ENCODE data around the gene ZNF800. TPM values are rescaled to one million over a fixed set of nuclear protein-coding genes. Genes with fewer than 3 reads are reported as not detected.
"Not testable (repeated sequence)": the region's sequence is repeated elsewhere in the genome, so short reads cannot be mapped to it uniquely, and the experiment has no call there.

ZNF800 gene, protein sequence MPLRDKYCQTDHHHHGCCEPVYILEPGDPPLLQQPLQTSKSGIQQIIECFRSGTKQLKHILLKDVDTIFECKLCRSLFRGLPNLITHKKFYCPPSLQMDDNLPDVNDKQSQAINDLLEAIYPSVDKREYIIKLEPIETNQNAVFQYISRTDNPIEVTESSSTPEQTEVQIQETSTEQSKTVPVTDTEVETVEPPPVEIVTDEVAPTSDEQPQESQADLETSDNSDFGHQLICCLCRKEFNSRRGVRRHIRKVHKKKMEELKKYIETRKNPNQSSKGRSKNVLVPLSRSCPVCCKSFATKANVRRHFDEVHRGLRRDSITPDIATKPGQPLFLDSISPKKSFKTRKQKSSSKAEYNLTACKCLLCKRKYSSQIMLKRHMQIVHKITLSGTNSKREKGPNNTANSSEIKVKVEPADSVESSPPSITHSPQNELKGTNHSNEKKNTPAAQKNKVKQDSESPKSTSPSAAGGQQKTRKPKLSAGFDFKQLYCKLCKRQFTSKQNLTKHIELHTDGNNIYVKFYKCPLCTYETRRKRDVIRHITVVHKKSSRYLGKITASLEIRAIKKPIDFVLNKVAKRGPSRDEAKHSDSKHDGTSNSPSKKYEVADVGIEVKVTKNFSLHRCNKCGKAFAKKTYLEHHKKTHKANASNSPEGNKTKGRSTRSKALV
- 25.3 TPM for polyA plus RNA-seq (ENCODE audit: insufficient read length)
- long read RNA-seq, donor 1, full-length matches to known transcripts, result 1 of 1 reads
- long read RNA-seq, donor 1, partial matches to known transcripts, result 0 of 1 reads
- long read RNA-seq, donor 1, other reads (novel, unspliced or antisense), result 0 of 1 reads
- long read RNA-seq, donor 2, partial matches to known transcripts, result 0 of 1 reads
- long read RNA-seq, donor 2, other reads (novel, unspliced or antisense), result 0 of 1 reads
- long read RNA-seq, donor 3, full-length matches to known transcripts, result 3 of 3 reads
- long read RNA-seq, donor 3, partial matches to known transcripts, result 0 of 3 reads
- long read RNA-seq, donor 3, other reads (novel, unspliced or antisense), result 0 of 3 reads
- long read RNA-seq, donor 4, result 0 reads
- long read RNA-seq, donor 5, full-length matches to known transcripts, result 2 of 2 reads
- long read RNA-seq, donor 5, partial matches to known transcripts, result 0 of 2 reads
- long read RNA-seq, donor 5, other reads (novel, unspliced or antisense), result 0 of 2 reads
- long read RNA-seq, donor 6, result 0 reads
- long read RNA-seq, donor 7, full-length matches to known transcripts, result 2 of 2 reads
- long read RNA-seq, donor 7, partial matches to known transcripts, result 0 of 2 reads
- long read RNA-seq, donor 7, other reads (novel, unspliced or antisense), result 0 of 2 reads
- long read RNA-seq, donor 8, result 0 reads

DNA sequence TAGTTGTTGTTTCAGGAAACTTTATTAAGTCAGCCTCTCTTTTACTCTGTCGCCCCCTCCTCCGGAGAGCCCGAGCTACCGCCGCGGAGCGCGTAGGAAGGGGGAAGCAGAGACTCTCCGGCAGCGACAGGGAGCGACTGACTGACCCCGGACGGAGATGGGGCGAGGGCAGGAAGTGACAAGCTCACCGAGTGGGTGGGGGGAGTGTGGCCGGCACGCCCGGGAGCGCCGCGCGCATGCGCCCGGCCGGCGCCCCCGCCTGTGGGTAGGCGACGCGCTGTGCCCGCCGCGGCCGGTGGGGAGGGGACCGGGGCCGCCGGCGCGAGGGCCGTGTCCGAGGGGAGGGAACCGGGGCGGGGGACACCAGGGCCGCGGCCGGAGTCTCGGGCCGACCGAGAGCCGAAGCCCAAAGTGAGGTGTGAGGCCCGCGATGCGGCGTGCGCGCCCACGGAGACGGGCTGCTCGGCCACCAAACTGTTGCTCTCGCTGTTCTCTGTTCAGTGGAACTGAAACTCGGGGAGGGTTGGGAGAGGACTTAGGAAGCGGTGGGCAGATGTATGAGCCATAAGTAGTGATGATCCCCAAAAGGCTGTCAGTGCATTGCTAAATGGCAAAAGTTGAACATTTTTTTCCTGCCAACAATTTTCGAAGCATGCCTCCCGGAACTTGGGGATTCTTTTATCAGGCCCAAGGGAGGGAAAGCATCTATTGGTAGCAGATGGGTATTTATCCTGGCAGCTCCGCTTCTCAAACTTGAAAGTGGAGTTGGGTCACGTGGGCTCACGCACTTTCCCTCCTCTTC lies at the start of gene ZNF800:
TSS of gene ZNF800 (minus strand) at position 143 of the 802 bp plus-strand sequence. CDS start 1,151 bp downstream, outside the sequence.
- DNase-seq, result peak; percentile 82

DNA sequence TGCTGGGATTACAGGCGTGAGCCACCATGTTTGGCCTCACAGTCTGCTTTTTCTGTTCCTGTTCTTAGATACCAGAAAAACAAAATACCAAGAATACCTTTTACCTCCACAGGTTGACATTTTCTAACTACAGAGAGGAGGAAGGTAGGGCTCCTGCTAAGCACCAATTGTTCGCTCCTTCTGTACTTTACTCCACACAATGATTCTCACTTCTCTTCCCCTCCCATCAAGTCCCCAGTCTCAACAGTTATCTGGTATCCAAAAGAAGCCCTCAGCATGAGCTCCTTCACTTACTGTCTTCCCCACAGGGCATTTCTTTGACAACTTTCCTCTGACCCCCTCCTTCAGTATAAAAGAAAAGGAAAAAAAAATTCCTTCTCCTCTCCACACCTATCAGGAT lies 47.7 kb upstream of the ZNF800 start:
- no peak for DNase-seq

DNA sequence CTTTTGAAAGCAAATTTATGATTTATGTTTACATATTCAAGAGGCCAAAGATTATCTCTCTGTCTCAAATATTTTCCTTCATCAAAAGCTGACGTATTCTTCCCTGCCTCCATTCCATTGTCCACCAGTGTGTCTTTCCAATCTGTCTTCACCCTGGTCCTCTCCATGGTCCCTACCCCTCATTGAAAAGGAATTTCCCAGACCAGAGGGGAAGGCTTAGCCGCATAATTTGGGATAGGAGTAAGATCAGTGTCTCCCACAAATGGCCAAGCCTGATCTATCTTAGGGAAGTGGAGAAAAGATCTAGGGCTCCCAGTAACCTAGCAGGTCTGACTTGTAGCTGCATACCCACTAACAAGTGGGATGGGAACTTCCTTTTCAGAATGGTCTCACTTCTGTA lies 46.3 kb upstream of the ZNF800 start:
- no peak for DNase-seq

DNA sequence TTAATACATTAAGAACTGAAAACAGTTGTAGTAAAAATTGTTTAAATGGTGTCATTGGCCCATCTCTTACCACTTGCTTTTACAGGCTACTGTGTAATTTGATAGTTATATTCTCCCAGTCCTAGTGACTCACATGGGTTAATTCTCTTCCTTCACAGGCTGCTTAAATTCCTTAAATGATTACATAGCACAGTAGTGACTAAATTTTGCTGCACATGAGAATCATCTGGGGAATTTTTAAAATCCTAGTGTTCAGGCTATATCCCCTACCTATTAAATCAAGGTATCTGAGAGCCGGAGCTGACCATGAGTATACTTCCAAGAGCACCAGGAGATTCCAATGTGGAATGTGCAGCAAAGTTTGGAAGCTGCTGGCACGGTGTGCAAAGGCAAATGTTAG lies 45.3 kb upstream of the ZNF800 start:
- DNase-seq, result no peak

DNA sequence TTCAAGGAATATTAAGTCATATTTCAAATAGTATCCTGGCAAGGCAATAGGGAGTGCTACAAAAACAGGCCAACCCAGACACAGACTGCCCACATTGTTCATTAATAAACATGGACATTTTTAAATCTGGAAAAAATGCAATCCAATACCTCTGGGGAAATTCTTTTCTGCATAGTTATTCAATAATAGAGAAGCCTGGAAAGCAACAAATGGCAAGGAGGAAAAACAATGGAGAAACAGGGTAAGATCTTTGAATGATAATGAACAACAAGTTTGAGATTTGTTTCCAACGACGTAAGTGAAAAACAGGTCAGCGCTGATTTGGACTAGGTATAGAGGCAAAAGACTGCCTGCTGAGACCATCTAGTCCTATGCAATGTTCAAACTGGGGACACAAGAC lies 44.7 kb upstream of the ZNF800 start:
- no peak for DNase-seq

DNA sequence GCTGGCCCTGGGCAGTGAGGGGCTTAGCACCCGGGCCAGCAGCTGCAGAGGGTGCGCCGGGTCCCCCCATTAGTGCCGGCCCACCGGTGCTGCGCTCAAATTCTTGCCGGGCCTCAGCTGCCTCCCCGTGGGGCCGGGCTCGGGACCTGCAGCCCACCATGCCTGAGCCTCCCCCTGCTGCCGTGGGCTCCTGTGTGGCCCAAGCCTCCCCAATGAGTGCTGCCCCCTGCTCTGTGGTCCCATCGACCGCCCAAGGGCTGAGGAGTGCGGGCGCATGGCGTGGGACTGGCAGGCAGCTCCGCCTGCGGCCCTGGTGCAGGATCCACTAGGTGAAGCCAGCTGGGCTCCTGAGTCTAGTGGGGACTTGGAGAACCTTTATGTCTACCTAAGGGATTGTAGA lies 36.8 kb upstream of the ZNF800 start:
- DNase-seq, result not testable (repeated sequence)

DNA sequence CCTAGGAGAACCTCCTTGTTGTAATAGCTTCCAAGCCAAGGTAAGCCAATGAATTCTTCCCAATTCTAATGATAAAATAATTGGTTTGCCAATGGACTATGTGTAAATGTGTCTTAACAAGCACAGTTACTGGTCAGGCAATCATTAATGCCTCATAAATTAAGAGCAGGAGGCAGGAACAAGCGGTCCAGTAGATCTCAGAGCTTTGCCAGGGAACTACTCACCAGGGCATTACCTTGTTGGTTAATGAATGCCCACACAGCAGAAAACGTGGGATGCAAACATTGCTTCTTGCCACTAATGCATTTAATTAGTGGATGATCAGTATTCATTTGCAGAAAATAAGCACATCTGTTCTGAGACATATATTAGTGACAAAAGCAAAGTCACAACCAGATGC lies 26.7 kb upstream of the ZNF800 start:
- DNase-seq, result peak; percentile 8

DNA sequence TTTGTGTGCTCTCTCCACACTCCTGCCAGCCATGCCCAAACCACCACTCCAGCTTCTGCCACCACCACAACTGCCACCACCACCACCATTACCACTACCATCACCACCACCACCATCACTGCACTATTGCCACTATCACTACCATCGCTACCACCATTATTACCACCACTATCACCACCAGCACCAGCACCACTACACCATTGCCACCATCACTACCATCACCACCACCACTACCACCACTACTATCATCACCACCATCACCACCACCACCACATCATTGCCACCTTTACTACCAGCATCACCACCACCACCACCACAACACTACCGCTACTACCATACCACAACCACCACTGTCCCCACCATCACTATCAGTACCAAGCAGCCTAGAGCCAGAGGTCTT lies 26.0 kb upstream of the ZNF800 start:
- DNase-seq, result no peak

DNA sequence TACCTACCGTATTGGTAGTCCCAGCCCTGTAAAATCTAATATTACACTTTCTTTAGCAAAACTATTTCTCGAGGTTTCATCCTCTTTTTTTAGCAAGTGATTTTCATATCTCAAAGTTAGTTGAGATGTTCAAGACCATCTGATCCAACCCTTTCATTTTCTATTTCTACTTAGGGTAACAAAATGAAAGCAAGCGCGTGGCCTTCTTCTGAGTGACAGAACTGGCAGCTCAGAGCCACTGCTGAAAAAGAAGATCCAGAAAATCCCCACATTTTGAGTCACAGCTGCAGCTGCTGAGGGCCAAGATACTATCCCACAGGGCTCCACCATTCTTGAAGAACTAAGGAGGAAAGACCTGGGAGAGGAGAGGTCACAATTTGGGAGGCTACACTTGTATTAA lies 24.8 kb upstream of the ZNF800 start:
- DNase-seq, result no peak

DNA sequence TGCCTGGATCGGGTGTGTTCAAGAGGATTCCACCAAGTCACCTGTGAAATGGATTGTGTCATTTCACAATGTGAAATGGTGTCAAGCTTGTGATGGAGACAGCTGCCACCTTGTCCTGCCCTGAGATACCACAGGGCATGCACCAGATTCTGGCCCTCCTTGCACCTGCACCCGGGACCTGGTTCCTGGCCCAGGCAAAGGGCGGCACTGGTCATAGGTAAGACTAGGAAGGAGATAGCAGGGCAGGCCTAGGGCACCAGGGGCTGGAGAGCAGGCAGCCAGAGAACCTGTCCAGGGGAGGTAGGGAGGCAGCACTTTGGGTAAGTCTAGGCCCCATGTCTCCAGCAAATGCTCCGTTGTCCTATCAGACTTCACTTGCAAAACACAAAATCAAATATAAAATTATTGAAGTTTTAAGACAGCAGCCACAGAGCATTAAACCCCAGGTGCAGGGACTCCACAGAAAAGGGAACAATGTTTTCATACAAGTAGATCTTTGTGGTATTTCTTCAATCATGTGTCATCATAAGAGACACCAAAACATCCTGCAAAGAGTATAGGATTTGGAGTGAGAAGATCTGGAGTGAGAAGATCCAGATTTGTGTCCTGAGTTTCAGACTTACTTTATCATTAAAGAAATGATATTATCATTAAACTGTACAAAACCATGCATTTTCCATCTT lies 22.7 kb upstream of the ZNF800 start:
- no peak for DNase-seq

DNA sequence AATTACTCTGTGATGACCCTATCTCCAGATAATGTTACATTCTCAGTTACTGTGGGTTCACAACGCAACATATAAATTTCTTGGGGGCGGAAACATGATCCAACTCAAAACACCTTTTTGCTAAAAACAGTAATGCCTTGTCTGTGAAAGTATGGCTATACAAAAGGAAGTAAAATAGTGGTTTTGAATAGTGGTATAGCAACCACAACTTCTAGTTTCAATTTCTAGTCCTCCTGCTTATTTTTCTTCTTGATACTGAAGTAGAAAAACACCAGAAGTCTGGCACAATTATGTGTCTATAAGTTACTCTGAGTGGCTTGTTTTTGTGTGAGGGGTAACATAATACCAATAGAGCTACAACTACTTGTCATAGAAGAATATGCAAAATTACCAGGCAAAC lies 21.5 kb upstream of the ZNF800 start:
- no peak for DNase-seq

DNA sequence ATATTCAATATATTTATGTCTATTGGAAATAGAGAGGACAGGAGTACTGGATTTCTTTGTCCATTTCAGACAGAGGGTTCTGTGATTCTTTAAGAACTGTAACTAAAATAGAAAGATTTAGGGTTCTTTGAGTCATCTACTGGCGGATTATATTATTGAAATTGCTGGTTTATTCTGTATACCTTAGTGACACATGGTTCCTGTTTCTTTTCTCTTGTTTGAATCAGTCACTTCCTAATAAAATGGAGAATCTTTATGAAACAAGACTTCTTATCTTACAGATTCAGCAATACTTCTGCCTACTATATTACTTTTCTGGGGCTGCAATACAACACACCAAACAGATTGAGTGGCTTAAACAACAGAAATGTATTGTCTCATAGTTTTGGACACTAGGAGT lies 20.8 kb upstream of the ZNF800 start:
- DNase-seq, result no peak

DNA sequence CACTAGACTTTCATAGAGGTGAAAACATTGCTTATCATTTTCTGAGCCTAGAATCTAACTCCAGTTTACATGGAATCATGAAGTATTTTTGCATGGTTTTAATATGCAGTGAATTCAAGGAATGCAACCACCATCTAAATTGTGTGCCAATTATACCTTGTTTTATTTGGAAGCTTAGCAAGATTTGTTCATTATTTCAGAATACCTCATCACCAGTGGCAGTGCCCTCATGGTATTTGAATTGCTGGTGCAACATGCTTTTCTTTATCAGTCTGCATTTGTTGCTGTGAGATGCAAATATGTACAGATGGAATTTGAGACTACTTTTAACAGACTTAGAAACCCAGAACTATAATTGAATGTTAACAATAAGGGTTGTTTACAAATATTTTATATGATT lies 18.7 kb upstream of the ZNF800 start:
- no peak for DNase-seq

DNA sequence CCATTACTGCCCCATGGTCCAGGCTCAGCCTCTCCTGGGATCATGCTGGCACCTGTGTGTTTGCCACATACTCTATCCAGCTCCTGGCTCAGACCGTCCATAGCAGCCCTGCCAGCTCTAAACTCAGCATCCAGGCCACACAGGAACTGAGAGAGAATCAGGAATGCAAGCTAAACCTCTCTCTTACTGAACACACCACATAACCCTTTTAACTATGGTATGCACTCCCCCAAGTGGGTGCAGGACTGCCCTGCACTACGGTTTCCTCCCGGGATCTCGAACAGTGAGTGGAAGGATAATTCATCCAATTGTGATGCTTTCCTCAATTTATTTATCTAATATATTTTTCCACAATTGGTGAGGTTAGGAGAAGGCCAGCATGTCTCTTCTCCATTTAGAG lies 17.1 kb upstream of the ZNF800 start:
- DNase-seq, result no peak

DNA sequence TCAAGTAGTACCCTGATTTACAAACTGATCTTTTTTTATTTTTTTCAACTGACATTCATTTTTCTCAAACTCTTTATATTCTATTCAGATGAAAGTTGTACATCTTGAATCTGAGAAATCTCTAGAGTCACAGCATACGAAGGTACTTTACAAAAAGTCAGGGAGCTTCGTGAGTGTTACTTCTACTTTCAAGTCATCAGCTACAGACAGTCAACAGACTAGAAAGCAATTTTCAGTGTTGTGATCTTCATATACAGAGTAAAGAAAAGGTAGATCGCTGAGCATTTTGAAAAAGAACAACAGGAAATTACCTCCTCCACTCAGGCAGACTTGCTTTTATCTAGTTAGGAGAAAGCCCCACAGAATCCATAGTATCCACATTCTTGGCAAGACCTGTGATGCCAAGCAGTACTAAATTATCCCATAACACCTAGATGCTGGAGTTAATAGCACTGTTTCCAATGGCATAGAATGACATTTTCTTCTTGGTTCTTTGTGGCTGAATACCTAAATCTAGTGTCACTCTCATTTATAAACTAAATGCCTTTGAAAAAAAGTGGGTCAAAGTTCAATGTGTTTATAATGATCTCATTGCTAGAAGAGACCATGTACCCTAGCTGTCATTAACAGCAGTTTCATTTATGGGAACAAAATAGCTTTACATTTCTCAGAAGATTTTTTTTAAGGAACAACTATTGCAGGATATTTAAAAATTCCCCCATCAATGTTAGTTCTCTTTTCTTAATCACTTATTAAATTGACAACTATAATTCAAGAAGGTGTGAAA lies 12.0 kb upstream of the ZNF800 start:
- no peak for DNase-seq

DNA sequence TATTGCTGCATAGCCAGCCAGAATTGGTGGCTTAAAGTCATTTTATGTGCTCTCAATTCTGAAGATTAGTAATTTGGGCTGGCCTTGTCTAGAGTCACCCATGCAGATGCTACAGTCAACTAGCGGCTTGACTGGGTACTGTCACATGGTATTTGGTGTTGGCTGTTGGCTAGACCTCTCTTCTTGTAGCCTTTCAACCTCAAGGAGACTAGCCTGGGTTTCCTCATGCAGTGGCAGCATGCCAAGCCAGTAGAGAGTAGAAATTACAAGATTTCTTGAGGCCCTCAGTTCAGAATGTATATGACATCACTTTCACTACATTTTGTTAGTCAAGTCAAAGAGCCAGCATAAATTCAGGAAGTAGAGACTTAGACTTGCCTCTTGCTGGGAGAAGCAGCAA lies 3.7 kb upstream of the ZNF800 start:
- DNase-seq, result no peak

DNA sequence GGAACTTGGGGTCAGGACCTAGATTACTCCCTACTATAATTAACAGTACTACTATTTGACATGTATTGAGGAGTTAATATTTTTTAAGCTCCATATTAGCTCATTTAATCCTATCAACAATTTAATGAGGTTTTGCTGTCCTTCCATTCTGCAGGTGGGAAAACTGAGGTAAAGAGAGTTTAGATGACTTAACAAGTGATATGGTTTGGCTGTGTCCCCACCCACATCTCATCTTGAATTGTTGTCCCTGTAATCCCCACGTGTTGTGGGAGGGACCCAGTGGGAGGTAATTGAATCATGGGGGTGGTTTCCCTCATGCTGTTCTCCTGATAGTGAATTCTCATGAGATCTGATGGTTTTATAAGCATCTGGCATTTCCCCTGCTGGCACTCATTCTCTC lies 2.6 kb upstream of the ZNF800 start:
- not testable (repeated sequence) for DNase-seq

DNA sequence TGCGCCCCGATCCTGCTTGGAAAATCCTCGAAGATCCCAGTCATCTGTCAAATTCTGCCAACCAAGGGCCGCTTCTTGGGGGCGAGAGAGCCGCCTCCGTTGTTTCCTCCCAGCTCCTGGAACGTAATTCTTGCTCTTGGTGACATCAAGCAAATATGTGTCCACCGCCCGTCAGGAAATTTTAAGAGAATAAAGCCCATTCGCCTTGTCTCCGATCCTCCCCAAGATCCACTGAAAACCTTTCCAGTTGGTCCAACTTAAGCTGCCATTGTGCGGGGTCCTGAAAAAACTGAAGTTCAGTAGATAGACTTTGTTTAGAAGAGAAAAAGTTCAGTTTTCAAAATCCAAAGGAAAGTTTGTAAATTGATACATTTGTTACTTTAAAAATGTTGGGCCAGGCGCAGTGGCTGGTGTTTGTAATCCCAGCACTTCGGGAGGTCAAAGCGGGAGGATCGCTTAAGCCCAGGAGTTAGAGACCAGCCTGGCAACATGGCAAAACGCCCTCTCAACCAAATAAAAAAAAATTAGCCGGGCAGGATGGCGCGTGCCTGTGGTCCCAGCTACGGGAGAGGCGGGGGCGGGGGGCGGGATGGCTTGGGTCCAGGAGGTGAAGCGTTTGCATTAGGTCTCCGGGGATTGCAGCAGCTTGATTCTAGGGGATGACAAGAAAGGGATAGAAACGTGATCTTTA lies 1.0 kb upstream of the ZNF800 start:
- peak; percentile 29 for DNase-seq

DNA sequence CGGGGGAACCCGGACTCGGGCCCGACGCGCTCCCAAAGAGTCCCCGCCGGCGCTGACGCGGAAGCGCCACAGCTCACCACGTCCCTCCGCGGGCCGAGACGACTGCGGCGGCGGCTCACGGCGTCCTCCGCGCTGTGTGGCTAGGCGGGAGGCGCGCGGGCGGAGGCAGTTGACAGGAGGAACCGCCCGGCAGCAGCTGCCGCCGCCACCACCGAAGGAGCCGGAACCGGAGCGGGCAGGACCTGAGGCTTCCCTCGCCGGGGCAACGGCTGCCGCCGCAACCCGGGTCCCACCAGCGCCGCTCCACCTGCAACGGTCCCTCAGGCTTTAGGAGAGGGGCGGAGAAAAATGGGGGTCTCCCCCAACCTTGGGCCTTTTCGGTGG lies 334 bp downstream of the ZNF800 start:
- peak; percentile 49 for DNase-seq

Measured in left kidney (tissue), 8 donors.